H1 (cell line): ENCODE results near the gene ABCD4. TPM values are rescaled to one million over a fixed set of nuclear protein-coding genes. Genes with fewer than 3 reads are reported as not detected.
A peak's percentile ranks its signal among the peaks of the same experiment; 100 is the strongest.

Experiments used
- CTCF ChIA-PET: fragments of 300-600 bp; sonication (Branson Sonifier 250); formaldehyde crosslinking; loops from one replicate; lab custom pipeline; 2021; ENCODE audit not compliant: partially characterized antibody; lab: Charles Lee
- POLR2A ChIA-PET: fragments of 300-600 bp; sonication (Branson Sonifier 250); formaldehyde crosslinking; loops from one replicate; lab custom pipeline; 2021; ENCODE audit warnings: inconsistent platforms; ENCODE audit not compliant: partially characterized antibody; lab: Charles Lee
- DNase-seq, 2 experiments: peaks; one replicate each; pipeline versions ENCODE4 v3.0.0 to v3.0.0-alpha.2; 2010 to 2022; ENCODE audit warnings: low spot score in 2 of 2, low read depth in 1 of 2, mixed read lengths in 1 of 2
- FAIRE-seq: peaks from 2 replicates; lab custom pipeline; 2011; peaks lifted over from hg19 to GRCh38; lab: Jason Lieb, UNC
- H2AFZ ChIP-seq: 2 replicates; pipeline ENCODE4 v1.8.1; 2012; ENCODE audit warnings: low read length, inconsistent platforms
- H2AK5ac ChIP-seq: 2 replicates; pipeline ENCODE4 v1.6.1; 2013; ENCODE audit warnings: low read depth, low read length
- H2BK120ac ChIP-seq: replicated peaks from 2 replicates; pipeline ENCODE3; 2013; ENCODE audit warnings: low read depth, low read length, inconsistent platforms
- H2BK12ac ChIP-seq: 2 replicates; pipeline ENCODE4 v1.6.1; 2013; ENCODE audit warnings: low read depth, low read length
- H2BK15ac ChIP-seq: 2 replicates; pipeline ENCODE4 v1.6.1; 2013; ENCODE audit warnings: low read length
- H2BK20ac ChIP-seq: 2 replicates; pipeline ENCODE4 v1.6.1; 2013; ENCODE audit warnings: low read length
- H2BK5ac ChIP-seq: 2 replicates; pipeline ENCODE4 v1.6.1; 2013; ENCODE audit warnings: low read depth, low read length
- H3K14ac ChIP-seq: 2 replicates; pipeline ENCODE4 v1.6.1; 2013; ENCODE audit warnings: inconsistent platforms; ENCODE audit not compliant: insufficient read length
- H3K18ac ChIP-seq: 2 replicates; pipeline ENCODE4 v1.6.1; 2013; ENCODE audit warnings: low read length; ENCODE audit errors: extremely low read depth
- H3K23ac ChIP-seq: 2 replicates; pipeline ENCODE4 v1.6.1; 2013; ENCODE audit warnings: inconsistent platforms; ENCODE audit not compliant: insufficient read length
- H3K23me2 ChIP-seq: 2 replicates; pipeline ENCODE4 v1.6.1; 2013; ENCODE audit warnings: low read depth, low read length
- H3K27ac ChIP-seq: 2 replicates; pipeline ENCODE4 v1.6.1; 2011; ENCODE audit warnings: low read depth, low read length, inconsistent platforms
- H3K27me3 ChIP-seq, 4 experiments: replicated peaks in 1 of 4; 1 replicate in 1 of 4; 2 replicates in 3 of 4; pipeline versions ENCODE4 v1.6.1 to v1.8.1; 2011 to 2013; ENCODE audit warnings: low read length in 3 of 4, mild to moderate bottlenecking in 3 of 4, inconsistent platforms in 2 of 4, mixed read lengths in 2 of 4, moderate library complexity in 1 of 4; ENCODE audit not compliant: control insufficient read depth in 3 of 4, insufficient read depth in 3 of 4; ENCODE audit errors: extremely low read depth in 1 of 4
- H3K36me3 ChIP-seq, 4 experiments: 2 replicates each; pipeline versions ENCODE4 v1.6.1 to v1.8.1; 2011 to 2013; ENCODE audit warnings: mild to moderate bottlenecking in 4 of 4, low read length in 3 of 4, moderate library complexity in 2 of 4, control low read depth in 1 of 4, inconsistent platforms in 1 of 4; ENCODE audit not compliant: insufficient read depth in 4 of 4, control insufficient read depth in 2 of 4
- H3K4ac ChIP-seq: replicated peaks from 2 replicates; pipeline ENCODE3; 2013; ENCODE audit warnings: low read length, low read depth, mixed read lengths, inconsistent platforms; ENCODE audit not compliant: insufficient read length
- H3K4me1 ChIP-seq, 4 experiments: replicated peaks in 1 of 4; 1 replicate in 1 of 4; 2 replicates in 3 of 4; pipeline versions ENCODE4 v1.6.1 to v1.8.1; 2011 to 2013; ENCODE audit warnings: low read length in 3 of 4, inconsistent platforms in 2 of 4, mixed read lengths in 1 of 4; ENCODE audit not compliant: insufficient read depth in 4 of 4, control insufficient read depth in 3 of 4
- H3K4me2 ChIP-seq, 2 experiments: 2 replicates each; pipeline versions ENCODE4 v1.6.1 to v1.8.1; 2011 to 2013; ENCODE audit warnings: low read depth in 2 of 2, low read length in 2 of 2, control low read depth in 1 of 2, inconsistent platforms in 1 of 2, mild to moderate bottlenecking in 1 of 2; ENCODE audit not compliant: insufficient read depth in 1 of 2
- H3K4me3 ChIP-seq, 4 experiments: fragments of 200-600, 300-600 bp in 1 of 4; sonication (generic), shearing (Covaris generic), sonication (Bioruptor Twin) in 1 of 4; 2 replicates each; pipeline versions ENCODE4 v1.5.1 to v1.8.1; 2011 to 2016; ENCODE audit warnings: low read length in 4 of 4, low read depth in 3 of 4, control low read depth in 2 of 4, inconsistent platforms in 2 of 4, mild to moderate bottlenecking in 2 of 4, mixed read lengths in 1 of 4, moderate library complexity in 1 of 4; ENCODE audit not compliant: insufficient read depth in 2 of 4; ENCODE audit errors: extremely low read depth in 1 of 4
- H3K56ac ChIP-seq: replicated peaks from 2 replicates; pipeline ENCODE3; 2013; ENCODE audit warnings: low read depth, mild to moderate bottlenecking, mixed read lengths, low read length, inconsistent platforms; ENCODE audit not compliant: insufficient read length
- H3K79me1 ChIP-seq: 2 replicates; pipeline ENCODE4 v1.6.1; 2013; ENCODE audit warnings: low read depth, low read length, control low read depth
- H3K79me2 ChIP-seq, 2 experiments: 2 replicates each; pipeline versions ENCODE4 v1.6.1 to v1.8.1; 2012 to 2013; ENCODE audit warnings: low read length in 2 of 2, mild to moderate bottlenecking in 2 of 2, inconsistent platforms in 1 of 2; ENCODE audit not compliant: insufficient read depth in 2 of 2, control insufficient read depth in 1 of 2
- H3K9ac ChIP-seq, 4 experiments: replicated peaks in 1 of 4; 1 replicate in 1 of 4; 2 replicates in 3 of 4; pipeline versions ENCODE4 v1.6.1 to v1.8.1; 2011 to 2013; ENCODE audit warnings: low read depth in 3 of 4, low read length in 3 of 4, control low read depth in 2 of 4, mild to moderate bottlenecking in 2 of 4, moderate library complexity in 2 of 4, inconsistent platforms in 1 of 4; ENCODE audit errors: extremely low read depth in 1 of 4
- H3K9me3 ChIP-seq, 2 experiments: 2 replicates each; pipeline versions ENCODE4 v1.6.1 to v1.8.1; 2012 to 2013; ENCODE audit warnings: mild to moderate bottlenecking in 2 of 2, moderate library complexity in 2 of 2, control low read depth in 1 of 2, inconsistent platforms in 1 of 2, low read depth in 1 of 2, low read length in 1 of 2, mixed read lengths in 1 of 2; ENCODE audit not compliant: insufficient read depth in 2 of 2
- H4K20me1 ChIP-seq, 2 experiments: replicated peaks in 1 of 2; 2 replicates each; pipeline versions ENCODE3 to v1.8.1; 2011 to 2013; ENCODE audit warnings: inconsistent platforms in 2 of 2, low read length in 2 of 2, mild to moderate bottlenecking in 1 of 2; ENCODE audit not compliant: insufficient read depth in 2 of 2, control insufficient read depth in 1 of 2
- H4K5ac ChIP-seq: 2 replicates; pipeline ENCODE4 v1.6.1; 2013; ENCODE audit warnings: low read length, low read depth, mixed read lengths, inconsistent platforms; ENCODE audit not compliant: insufficient read length
- H4K8ac ChIP-seq: 2 replicates; pipeline ENCODE4 v1.8.0; 2013; ENCODE audit warnings: mild to moderate bottlenecking, moderate library complexity, low read length, inconsistent platforms; ENCODE audit not compliant: insufficient read depth; ENCODE audit errors: extremely low read depth
- H4K91ac ChIP-seq: replicated peaks from 2 replicates; pipeline ENCODE3; 2013; ENCODE audit warnings: low read length, mixed read lengths, inconsistent platforms; ENCODE audit not compliant: insufficient read length
- ASH2L ChIP-seq: fragments of 200-600, 300-600 bp; sonication (generic); IDR thresholded peaks from one replicate; pipeline ENCODE4 v1.7.1; 2017; ENCODE audit warnings: low read length
- CBX8 ChIP-seq: fragments of 300-800, 300-1000 bp; sonication (generic); IDR thresholded peaks from 2 replicates; pipeline ENCODE4 v1.7.1; 2016; ENCODE audit warnings: low read depth, low read length, borderline replicate concordance
- CHD1 ChIP-seq: IDR thresholded peaks from 2 replicates; pipeline ENCODE4 v1.6.1; 2012; ENCODE audit warnings: low read depth, low read length, improper control_type of control experiment
- EZH2 ChIP-seq: fragments of 200-600 bp; sonication (generic); IDR thresholded peaks from 2 replicates; pipeline ENCODE4 v1.7.1; 2012; ENCODE audit warnings: low read depth, mild to moderate bottlenecking, moderate library complexity, low read length, inconsistent platforms; ENCODE audit not compliant: severe bottlenecking
- GTF2F1 ChIP-seq: IDR thresholded peaks from 2 replicates; pipeline ENCODE4 v1.6.1; 2012; ENCODE audit warnings: low read depth, low read length, improper control_type of control experiment, borderline replicate concordance
- HDAC2 ChIP-seq, 2 experiments: fragments of 300-600 bp in 1 of 2; sonication (generic) in 1 of 2; IDR thresholded peaks; 2 replicates each; pipeline ENCODE4 v1.6.1; 2011 to 2012; ENCODE audit warnings: low read depth in 2 of 2, low read length in 2 of 2, mild to moderate bottlenecking in 2 of 2, moderate library complexity in 2 of 2, borderline replicate concordance in 1 of 2, inconsistent platforms in 1 of 2
- KDM4A ChIP-seq: IDR thresholded peaks from one replicate; pipeline ENCODE4 v1.7.1; 2012; ENCODE audit warnings: low read depth, mild to moderate bottlenecking, moderate library complexity, low read length, inconsistent platforms; ENCODE audit not compliant: severe bottlenecking
- MAFK ChIP-seq: IDR thresholded peaks from 2 replicates; pipeline ENCODE4 v1.6.1; 2012; ENCODE audit warnings: low read depth, mild to moderate bottlenecking, improper control_type of control experiment, low read length
- POLR2AphosphoS5 ChIP-seq: IDR thresholded peaks from 2 replicates; pipeline ENCODE4 v1.6.1; 2011; ENCODE audit warnings: low read depth, low read length
- SIN3A ChIP-seq, 2 experiments: IDR thresholded peaks in 1 of 2; conservative IDR thresholded peaks in 1 of 2; 2 replicates each; pipeline ENCODE4 v1.6.1; 2011 to 2012; ENCODE audit warnings: low read length in 2 of 2, improper control_type of control experiment in 1 of 2, low read depth in 1 of 2, mild to moderate bottlenecking in 1 of 2
- SP4 ChIP-seq: IDR thresholded peaks from 2 replicates; pipeline ENCODE4 v1.6.1; 2012; ENCODE audit warnings: low read length, inconsistent platforms
- WGBS, 2 experiments: shearing (Covaris generic) in 1 of 2; methylation state at CpG; one replicate each; pipeline versions ENCODE4 v1.1.6 to v1.1.7; 2013 to 2015; ENCODE audit warnings: low lambda C conversion rate in 2 of 2, mixed read lengths in 2 of 2, inconsistent platforms in 1 of 2, low coverage in 1 of 2, missing lambda C conversion rate in 1 of 2; ENCODE audit not compliant: insufficient replicate concordance in 2 of 2, insufficient coverage in 1 of 2, insufficient read length in 1 of 2; ENCODE audit errors: extremely low coverage in 1 of 2, missing lambda C conversion rate in 1 of 2; 5-methylcytosine and 5-hydroxymethylcytosine counted together
- polyA plus RNA-seq, 7 experiments: library from polyadenylated mRNA; depleted of rRNA in 3 of 7; stranded (reverse) in 5 of 7; unstranded in 2 of 7; fragments of >200 nt in 5 of 7; fragments of 200-250 nt in 2 of 7; gene quantifications; 1 replicate in 5 of 7; 2 replicates in 1 of 7; 4 replicates in 1 of 7; pipeline versions ENCODE4 v1.2.1 to v1.2.3, GENCODE V29; 2011 to 2013; ENCODE audit warnings: missing spikeins in 2 of 7, mixed read lengths in 2 of 7
- total RNA-seq: library from RNA; stranded (reverse); fragmentation: NEBNext Ultra II Directional; extraction: Animal tissue kit (Norgen Biotek cat#: 25700); gene quantifications from 2 replicates; pipeline ENCODE4 v1.2.1, GENCODE V29; 2021

ABCD4 gene
- total and polyA plus RNA-seq, 2 of the 8 experiments (the other 6 are each of a cell fraction or from before 2014, with no cell fraction given): 47.9 to 97.7 TPM

DNA sequence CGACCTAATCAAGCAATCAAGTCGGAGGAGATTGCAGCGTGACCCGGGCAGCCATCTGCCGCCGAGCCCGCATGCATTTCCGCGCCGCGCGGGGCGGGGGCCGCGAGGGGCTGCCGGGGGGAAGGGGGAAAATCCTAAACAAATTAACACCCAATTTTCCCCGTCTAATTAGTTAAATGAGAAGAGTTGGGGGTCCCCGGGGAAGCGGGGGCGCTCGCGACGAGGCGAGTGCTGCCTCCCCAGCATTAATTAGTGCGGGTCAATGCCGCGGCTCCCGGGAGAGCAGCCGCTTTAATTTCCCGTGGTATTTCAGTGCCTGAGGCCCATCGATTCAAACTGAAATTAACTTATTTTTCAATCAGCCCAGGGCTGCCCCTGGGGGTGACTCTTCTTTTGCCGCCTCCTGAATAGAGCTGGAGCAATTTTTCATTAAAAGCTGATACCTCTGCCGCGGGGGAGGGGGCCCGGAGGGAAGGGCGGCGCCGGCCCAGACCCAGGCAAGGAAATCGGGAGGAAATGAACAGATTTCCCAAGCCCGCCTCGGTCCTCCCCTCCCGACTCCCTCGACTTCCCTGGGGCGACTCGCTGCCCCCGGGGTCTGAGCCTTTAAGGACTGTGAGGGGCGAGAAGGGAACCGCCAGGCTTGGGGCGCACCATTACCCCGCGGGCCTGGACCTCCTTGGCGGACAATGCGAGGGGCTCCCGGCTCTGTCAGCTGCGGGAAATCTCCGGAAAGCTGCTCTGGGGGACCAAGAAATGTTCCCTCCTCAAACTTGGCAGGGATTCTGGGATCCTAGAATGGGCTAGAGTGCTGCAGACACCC is 44.6 kb downstream of the ABCD4 start:
- 0 out of 2 replicates have a peak overlapping the region, but pooled peaks have one; percentile 3 for H2AFZ ChIP-seq
- ChIA-PET CTCF (interaction anchor here (0.6 to 9.9 kb wide), 28 partner anchors 8 to 344 kb away, joined by 3 to 122 read pairs (median 4); partner anchors contain the start of gene VSX2), POLR2A (interaction anchor here (0.5 to 1.7 kb wide), 6 partner anchors 13 to 222 kb away, joined by 3 to 4 read pairs (median 3); partner anchors contain the start of gene ABCD4)
- H2BK120ac ChIP-seq: no peak overlapping the region
- H2BK20ac ChIP-seq: no peak overlapping the region
- 5% methylated on average over 43 of the region's 56 CpGs; no CpG with 5 or more reads in 1 of the 2 experiments for WGBS, 2 experiments
- H3K36me3 ChIP-seq: no peaks in the 10 kb centered on the region
- no peak for FAIRE-seq
- no peak overlapping the region for H2BK12ac ChIP-seq
- no peak overlapping the region for H3K4ac ChIP-seq
- no peaks in the 10 kb centered on the region for H4K20me1 ChIP-seq
- H2BK15ac ChIP-seq: no peak overlapping the region
- no peaks in the 10 kb centered on the region for H3K79me1 ChIP-seq
- DNase-seq: no peak
- no peak overlapping the region for H3K9ac ChIP-seq
- no peaks in the 10 kb centered on the region; a peak in 1 of 7 replicates for H3K4me1 ChIP-seq
- no peak overlapping the region for H3K56ac ChIP-seq
- no peak overlapping the region for H3K18ac ChIP-seq
- H3K23me2 ChIP-seq: peaks cover 8% of the 10 kb centered on the region; the same call in 1 of the 2 replicates
- peak overlapping the region; percentile 58 to 81 for H3K4me2 ChIP-seq
- no peak overlapping the region for H3K14ac ChIP-seq
- H3K27ac ChIP-seq: no peak overlapping the region
- H4K91ac ChIP-seq: no peak overlapping the region
- H3K27me3 ChIP-seq: peaks cover 3 to 18% (median 17%) of the 10 kb centered on the region in 4 experiments
- H3K23ac ChIP-seq: no peak overlapping the region
- no peak overlapping the region; the same call in 1 of the 2 replicates for H4K8ac ChIP-seq
- no peaks in the 10 kb centered on the region for H3K79me2 ChIP-seq
- H2AK5ac ChIP-seq: no peak overlapping the region
- H3K4me3 ChIP-seq: peak overlapping the region; percentile 35 to 87 (median 44)
- H3K9me3 ChIP-seq: no peaks in the 10 kb centered on the region
- no peak overlapping the region for H4K5ac ChIP-seq
- H2BK5ac ChIP-seq: no peak overlapping the region
- TF ChIP-seq CHD1 (no peak), MAFK (no peak), SIN3A (conservative IDR thresholded peaks at IDR 0.05 in 1 of 2, IDR thresholded peaks at IDR 0.05 in 1 of 2; ENCODE audit: low read depth in 1 of 2, low read length in 2 of 2) (no peak), GTF2F1 (no peak), KDM4A (peak; percentile 44), ASH2L (peak; percentile 78), SP4 (no peak), CBX8 (no peak), POLR2AphosphoS5 (no peak), EZH2 (peak; percentile 73), HDAC2 (IDR thresholded peaks at IDR 0.05; ENCODE audit: borderline replicate concordance in 1 of 2, low read depth in 2 of 2, low read length in 2 of 2) (no peak)
